Neural crest cell (in vitro differentiated cells): ENCODE measurements around the gene CAB39. TPM values are rescaled to one million over a fixed set of nuclear protein-coding genes. Genes with fewer than 3 reads are reported as not detected.
A peak's percentile ranks its signal among the peaks of the same experiment; 100 is the strongest.

Experiments used
- DNase-seq: peaks from one replicate; pipeline ENCODE4 v3.0.0; 2021; ENCODE audit warnings: low read depth, mixed read lengths, low spot score
- H3K27ac Mint-ChIP-seq: one replicate; pipeline ENCODE4 v1.8.0; 2021; ENCODE audit warnings: mild to moderate bottlenecking, mixed read lengths; ENCODE audit not compliant: unreplicated experiment
- H3K27me3 Mint-ChIP-seq: 2 replicates; pipeline ENCODE4 v1.8.0; 2021; ENCODE audit warnings: low read depth, mild to moderate bottlenecking, mixed read lengths
- H3K36me3 Mint-ChIP-seq: 2 replicates; pipeline ENCODE4 v1.8.0; 2021; ENCODE audit warnings: low read depth, mild to moderate bottlenecking, mixed read lengths
- H3K4me1 Mint-ChIP-seq: 2 replicates; pipeline ENCODE4 v1.8.0; 2021; ENCODE audit warnings: mixed read lengths
- H3K4me3 Mint-ChIP-seq: one replicate; pipeline ENCODE4 v1.8.0; 2021; ENCODE audit warnings: mild to moderate bottlenecking, mixed read lengths
- H3K9me3 Mint-ChIP-seq: 2 replicates; pipeline ENCODE4 v1.8.0; 2021; ENCODE audit warnings: mixed read lengths
- total RNA-seq: library from RNA; stranded (reverse); gene quantifications from 2 replicates; pipeline ENCODE4 v1.2.1, GENCODE V29; 2021
- TF ChIP-seq, protein P1 (sequence below): fragments of 200-600 bp; sonication (generic); conservative IDR thresholded peaks from 2 replicates; pipeline ENCODE4 v1.5.0; 2021; ENCODE audit warnings: antibody characterized with exemption, mild to moderate bottlenecking

CAB39 gene
- total RNA-seq, 1 donor from 2014 or later, result 40.6 TPM

- no peak for DNase-seq
- no peak overlapping the region for H3K4me3 Mint-ChIP-seq
Measured at GRCh38 chr2:230829959-230830358, 117.3 kb downstream of the CAB39 start.

GRCh38 chr2:230830428-230830827, 117.8 kb downstream of the CAB39 start:
- Mint-ChIP-seq H3K4me1 (peaks cover 7% of the 10 kb centered on the region), H3K4me3 (no peak overlapping the region), H3K27ac (peak overlapping the region; percentile 35), H3K9me3 (peaks cover 3% of the 10 kb centered on the region), H3K36me3 (no peaks in the 10 kb centered on the region), H3K27me3 (peaks cover 5% of the 10 kb centered on the region)
- TF ChIP-seq, protein P1, sequence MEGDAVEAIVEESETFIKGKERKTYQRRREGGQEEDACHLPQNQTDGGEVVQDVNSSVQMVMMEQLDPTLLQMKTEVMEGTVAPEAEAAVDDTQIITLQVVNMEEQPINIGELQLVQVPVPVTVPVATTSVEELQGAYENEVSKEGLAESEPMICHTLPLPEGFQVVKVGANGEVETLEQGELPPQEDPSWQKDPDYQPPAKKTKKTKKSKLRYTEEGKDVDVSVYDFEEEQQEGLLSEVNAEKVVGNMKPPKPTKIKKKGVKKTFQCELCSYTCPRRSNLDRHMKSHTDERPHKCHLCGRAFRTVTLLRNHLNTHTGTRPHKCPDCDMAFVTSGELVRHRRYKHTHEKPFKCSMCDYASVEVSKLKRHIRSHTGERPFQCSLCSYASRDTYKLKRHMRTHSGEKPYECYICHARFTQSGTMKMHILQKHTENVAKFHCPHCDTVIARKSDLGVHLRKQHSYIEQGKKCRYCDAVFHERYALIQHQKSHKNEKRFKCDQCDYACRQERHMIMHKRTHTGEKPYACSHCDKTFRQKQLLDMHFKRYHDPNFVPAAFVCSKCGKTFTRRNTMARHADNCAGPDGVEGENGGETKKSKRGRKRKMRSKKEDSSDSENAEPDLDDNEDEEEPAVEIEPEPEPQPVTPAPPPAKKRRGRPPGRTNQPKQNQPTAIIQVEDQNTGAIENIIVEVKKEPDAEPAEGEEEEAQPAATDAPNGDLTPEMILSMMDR, result no peak
- DNase-seq, result no peak

More at GRCh38 chr2:230829959-230830358, 117.3 kb downstream of the CAB39 start:
- peaks cover 3% of the 10 kb centered on the region for H3K9me3 Mint-ChIP-seq
- H3K36me3 Mint-ChIP-seq, result no peaks in the 10 kb centered on the region
- peaks cover 7% of the 10 kb centered on the region for H3K4me1 Mint-ChIP-seq
- peaks cover 5% of the 10 kb centered on the region for H3K27me3 Mint-ChIP-seq
- TF ChIP-seq, protein P1, result no peak
- peak overlapping the region; percentile 35 for H3K27ac Mint-ChIP-seq

GRCh38 chr2:230840301-230840700, 127.7 kb downstream of the CAB39 start:
- no peak for DNase-seq
- Mint-ChIP-seq H3K4me3 (no peak overlapping the region), H3K4me1 (no peaks in the 10 kb centered on the region), H3K27ac (no peak overlapping the region), H3K36me3 (no peaks in the 10 kb centered on the region), H3K9me3 (peaks cover 6% of the 10 kb centered on the region), H3K27me3 (peaks cover 16% of the 10 kb centered on the region)
- TF ChIP-seq, protein P1, result no peak

GRCh38 chr2:230842473-230842872, 129.8 kb downstream of the CAB39 start:
- no peaks in the 10 kb centered on the region for H3K36me3 Mint-ChIP-seq
- H3K4me3 Mint-ChIP-seq, result no peak overlapping the region
- peaks cover 20% of the 10 kb centered on the region for H3K27me3 Mint-ChIP-seq
- no peak for DNase-seq
- H3K27ac Mint-ChIP-seq, result no peak overlapping the region
- peaks cover 8% of the 10 kb centered on the region for H3K9me3 Mint-ChIP-seq
- no peaks in the 10 kb centered on the region for H3K4me1 Mint-ChIP-seq
- TF ChIP-seq, protein P1, result no peak

DNA sequence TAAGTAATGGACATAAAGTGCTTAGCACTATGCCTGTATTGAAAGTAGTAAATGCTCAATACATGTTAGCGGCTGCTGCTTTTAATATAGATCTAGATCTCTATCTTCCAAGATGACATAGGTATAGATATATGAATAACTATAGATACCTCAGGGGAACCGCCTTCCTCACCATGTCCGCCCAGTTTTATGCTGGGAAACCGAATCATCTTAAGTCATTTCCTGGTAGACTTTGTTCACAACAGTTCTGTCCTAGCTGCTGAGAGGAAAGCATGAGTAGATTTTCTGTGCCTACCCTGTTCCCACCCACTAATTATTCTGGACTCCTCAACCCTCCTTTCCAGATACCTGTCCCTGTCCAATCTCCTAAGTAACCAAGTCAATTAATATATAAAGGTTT, 130.5 kb downstream of the CAB39 start:
- Mint-ChIP-seq H3K27ac (no peak overlapping the region), H3K36me3 (no peaks in the 10 kb centered on the region), H3K27me3 (peaks cover 22% of the 10 kb centered on the region), H3K4me3 (no peak overlapping the region), H3K9me3 (peaks cover 8% of the 10 kb centered on the region), H3K4me1 (no peaks in the 10 kb centered on the region)
- DNase-seq, result no peak
- TF ChIP-seq, protein P1, result no peak

DNA sequence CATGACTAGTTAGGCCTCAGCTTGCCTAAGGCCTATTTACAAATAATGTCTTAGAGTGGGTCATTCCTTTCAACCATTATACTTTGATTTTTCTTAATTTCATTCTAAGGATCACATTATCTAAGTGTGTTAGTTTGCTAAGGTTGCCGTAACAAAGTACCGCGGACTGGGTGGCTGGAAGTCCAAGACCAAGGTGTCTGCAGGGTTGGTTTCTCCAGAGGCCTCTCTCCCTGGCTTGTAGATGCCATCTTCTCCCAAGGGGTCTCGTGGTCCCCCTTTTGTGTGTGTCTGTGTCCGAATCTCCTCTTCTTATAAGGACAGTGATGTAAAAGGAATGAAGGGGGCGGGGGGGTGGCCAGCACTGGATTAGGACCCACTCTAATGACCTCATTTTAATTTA, 133.7 kb downstream of the CAB39 start:
- H3K36me3 Mint-ChIP-seq, result no peaks in the 10 kb centered on the region
- DNase-seq, result no peak
- H3K9me3 Mint-ChIP-seq, result peaks cover 6% of the 10 kb centered on the region
- H3K27me3 Mint-ChIP-seq, result peaks cover 32% of the 10 kb centered on the region
- H3K27ac Mint-ChIP-seq, result no peak overlapping the region
- H3K4me3 Mint-ChIP-seq, result no peak overlapping the region
- no peaks in the 10 kb centered on the region for H3K4me1 Mint-ChIP-seq
- TF ChIP-seq, protein P1, result no peak
